ENCODE measurements around the gene DNASE1L2.
"Not testable (repeated sequence)": the region's sequence is repeated elsewhere in the genome, so short reads cannot be mapped to it uniquely, and the experiment has no call there.

The DNASE1L2 gene

GRCh38 chr16:2236337-2237101 lies at the start of gene DNASE1L2:
TSS of gene DNASE1L2 (plus strand) at chr16:2236444. CDS start at chr16:2236817, 373 bp downstream.
- DNase-seq: no peak

- no peak for DNase-seq
Observed at GRCh38 chr16:2186505-2186904, 49.7 kb upstream of the DNASE1L2 start.

- no peak for DNase-seq
Observed at GRCh38 chr16:2187212-2187611, 49.0 kb upstream of the DNASE1L2 start.

- no peak for DNase-seq
Observed at GRCh38 chr16:2188395-2188794, 47.8 kb upstream of the DNASE1L2 start.

GRCh38 chr16:2189252-2189893 lies 46.9 kb upstream of the DNASE1L2 start:
- no peak for DNase-seq

- no peak for DNase-seq
Observed at GRCh38 chr16:2190002-2190658, 46.1 kb upstream of the DNASE1L2 start.

- DNase-seq: no peak
Observed at GRCh38 chr16:2190659-2191445, 45.4 kb upstream of the DNASE1L2 start.

GRCh38 chr16:2191446-2191706 lies 44.9 kb upstream of the DNASE1L2 start:
- no peak for DNase-seq

GRCh38 chr16:2194166-2194834 lies 41.9 kb upstream of the DNASE1L2 start:
- no peak for DNase-seq

- DNase-seq: no peak
Observed at GRCh38 chr16:2194852-2195321, 41.4 kb upstream of the DNASE1L2 start.

- DNase-seq: no peak
Observed at GRCh38 chr16:2195322-2196161, 40.7 kb upstream of the DNASE1L2 start.

- no peak for DNase-seq
Observed at GRCh38 chr16:2196162-2196980, 39.9 kb upstream of the DNASE1L2 start, which contains the start of gene CASKIN1. TSS of gene CASKIN1 (minus strand) at chr16:2196605. CDS start at chr16:2196432, 173 bp downstream.

GRCh38 chr16:2196981-2197511 lies 39.2 kb upstream of the DNASE1L2 start:
- no peak for DNase-seq

- no peak for DNase-seq
Observed at GRCh38 chr16:2197765-2198164, 38.5 kb upstream of the DNASE1L2 start.

- no peak for DNase-seq
Observed at GRCh38 chr16:2198283-2198682, 38.0 kb upstream of the DNASE1L2 start.

GRCh38 chr16:2199095-2199494 lies 37.1 kb upstream of the DNASE1L2 start:
- no peak for DNase-seq

GRCh38 chr16:2199621-2200139 lies 36.6 kb upstream of the DNASE1L2 start:
- DNase-seq: no peak

GRCh38 chr16:2200313-2200712 lies 35.9 kb upstream of the DNASE1L2 start:
- DNase-seq: no peak

- not testable (repeated sequence) for DNase-seq
Observed at GRCh38 chr16:2203119-2203688, 33.0 kb upstream of the DNASE1L2 start.
